Endothelial cell of umbilical vein (primary cell): ENCODE results near the gene SC5D. TPM values are rescaled to one million over a fixed set of nuclear protein-coding genes. Genes with fewer than 3 reads are reported as not detected.

Source experiments
- BruUV-seq: library from RNA; stranded (reverse); fragments of 400-500 nt; replicated peaks from 2 replicates; lab custom pipeline; 2021; lab: Mats Ljungman, UMichigan
- CTCF ChIA-PET: fragments of 300-600, 350-600 bp; sonication (Branson Sonifier 250); formaldehyde crosslinking; loops from one replicate; lab custom pipeline; 2021; ENCODE audit warnings: antibody characterized with exemption, inconsistent platforms; lab: Charles Lee
- POLR2A ChIA-PET: fragments of 300-600, 350-600 bp; sonication (Branson Sonifier 250); formaldehyde crosslinking; loops from one replicate; lab custom pipeline; 2021; ENCODE audit warnings: antibody characterized with exemption, inconsistent platforms; lab: Charles Lee
- DNase-seq: peaks from one replicate; pipeline ENCODE4 v3.0.0-alpha.2; 2011; ENCODE audit warnings: low read depth, low spot score
- FAIRE-seq: peaks from 2 replicates; lab custom pipeline; 2011; peaks lifted over from hg19 to GRCh38; lab: Jason Lieb, UNC
- H2AFZ ChIP-seq: 2 replicates; pipeline ENCODE4 v1.6.0; 2012; ENCODE audit warnings: low read depth, low read length, control low read depth, inconsistent platforms
- H3K27ac ChIP-seq: 2 replicates; pipeline ENCODE4 v1.5.1; 2011; ENCODE audit warnings: low read depth, mild to moderate bottlenecking, control low read depth, low read length, moderate library complexity; ENCODE audit not compliant: insufficient read depth
- H3K27me3 ChIP-seq, 2 experiments: 2 replicates each; pipeline versions ENCODE4 v1.6.0 to v1.6.1; 2011; ENCODE audit warnings: low read length in 2 of 2, mixed read lengths in 1 of 2; ENCODE audit not compliant: control insufficient read depth in 2 of 2, insufficient read depth in 2 of 2
- H3K36me3 ChIP-seq, 2 experiments: 2 replicates in 1 of 2; 3 replicates in 1 of 2; pipeline ENCODE4 v1.5.1; 2011; ENCODE audit warnings: low read length in 2 of 2, mild to moderate bottlenecking in 1 of 2, moderate library complexity in 1 of 2; ENCODE audit not compliant: control insufficient read depth in 2 of 2, insufficient read depth in 2 of 2; ENCODE audit errors: extremely low read depth in 1 of 2
- H3K4me1 ChIP-seq: 3 replicates; pipeline ENCODE4 v1.5.1; 2011; ENCODE audit warnings: mild to moderate bottlenecking, low read length; ENCODE audit not compliant: control insufficient read depth, insufficient read depth; ENCODE audit errors: extremely low read depth
- H3K4me2 ChIP-seq: 2 replicates; pipeline ENCODE4 v1.6.1; 2011; ENCODE audit warnings: low read length, control low read depth, mixed read lengths; ENCODE audit not compliant: insufficient read depth
- H3K4me3 ChIP-seq, 3 experiments: fragments of 200-600 bp in 1 of 3; sonication (generic), shearing (Covaris generic) in 1 of 3; replicated peaks in 1 of 3; 2 replicates each; pipeline ENCODE4 v1.5.1; 2011 to 2016; ENCODE audit warnings: control low read depth in 3 of 3, low read length in 3 of 3, mild to moderate bottlenecking in 2 of 3, inconsistent platforms in 1 of 3, low read depth in 1 of 3, moderate library complexity in 1 of 3; ENCODE audit not compliant: insufficient read depth in 1 of 3
- H3K79me2 ChIP-seq: 2 replicates; pipeline ENCODE4 v1.6.0; 2012; ENCODE audit warnings: low read length, inconsistent platforms; ENCODE audit not compliant: control insufficient read depth, insufficient read depth
- H3K9ac ChIP-seq: replicated peaks from 2 replicates; pipeline ENCODE3; 2011; ENCODE audit warnings: low read length, control low read depth; ENCODE audit not compliant: insufficient read depth; ENCODE audit errors: extremely low read depth
- H3K9me1 ChIP-seq: replicated peaks from 3 replicates; pipeline ENCODE4 v1.6.0; 2011; ENCODE audit warnings: mild to moderate bottlenecking, low read length; ENCODE audit not compliant: control insufficient read depth, insufficient read depth; ENCODE audit errors: extremely low read depth
- H3K9me3 ChIP-seq: replicated peaks from 2 replicates; pipeline ENCODE4 v1.5.1; 2012; ENCODE audit warnings: low read length, inconsistent platforms; ENCODE audit not compliant: control insufficient read depth, insufficient read depth
- H4K20me1 ChIP-seq: replicated peaks from 2 replicates; pipeline ENCODE3; 2011; ENCODE audit warnings: mild to moderate bottlenecking, low read length; ENCODE audit not compliant: control insufficient read depth, insufficient read depth; ENCODE audit errors: extremely low read depth
- CTCF ChIP-seq, 2 donors: IDR thresholded peaks; 1 replicate in 1 of 2; 2 replicates in 1 of 2; pipeline ENCODE4 v1.5.1; 2011; ENCODE audit warnings: low read length in 2 of 2, mild to moderate bottlenecking in 2 of 2, moderate library complexity in 2 of 2, control low read depth in 1 of 2, inconsistent platforms in 1 of 2, low read depth in 1 of 2; ENCODE audit not compliant: insufficient read depth in 1 of 2; ENCODE audit errors: extremely low read depth in 1 of 2
- EZH2 ChIP-seq: IDR thresholded peaks from 2 replicates; pipeline ENCODE4 v1.6.1; 2012; ENCODE audit warnings: borderline replicate concordance, low read depth, mild to moderate bottlenecking, moderate library complexity, low read length, inconsistent platforms; ENCODE audit not compliant: severe bottlenecking
- FOS ChIP-seq: IDR thresholded peaks from 2 replicates; pipeline ENCODE4 v1.6.1; 2011; ENCODE audit warnings: mild to moderate bottlenecking, low read length, moderate library complexity, borderline replicate concordance; ENCODE audit not compliant: insufficient read depth
- GATA2 ChIP-seq: IDR thresholded peaks from 2 replicates; pipeline ENCODE4 v1.7.0; 2011; ENCODE audit warnings: low read depth, mild to moderate bottlenecking, moderate library complexity, mixed read lengths, low read length; ENCODE audit not compliant: insufficient read length, insufficient read depth
- JUN ChIP-seq: IDR thresholded peaks from 2 replicates; pipeline ENCODE4 v1.6.1; 2011; ENCODE audit warnings: borderline replicate concordance, low read depth; ENCODE audit not compliant: insufficient read length, insufficient read depth
- MAX ChIP-seq: IDR thresholded peaks from 2 replicates; pipeline ENCODE4 v1.6.1; 2011; ENCODE audit not compliant: insufficient read depth, insufficient read length
- MYC ChIP-seq: IDR thresholded peaks from one replicate; pipeline ENCODE4 v1.6.1; 2011; ENCODE audit warnings: mild to moderate bottlenecking, low read depth, low read length
- POLR2A ChIP-seq: IDR thresholded peaks from 2 replicates; pipeline ENCODE4 v1.6.1; 2012; ENCODE audit warnings: low read depth, mild to moderate bottlenecking, control low read depth, low read length
- POLR2AphosphoS5 ChIP-seq: IDR thresholded peaks from 2 replicates; pipeline ENCODE4 v1.6.1; 2012; ENCODE audit warnings: low read depth, mild to moderate bottlenecking, control low read depth, low read length, moderate library complexity; ENCODE audit not compliant: insufficient read depth
- dilution Hi-C: fragments of 300-500 bp; cut with MboI; formaldehyde crosslinking; loops from one replicate; pipeline ENCODE4 v1.15.0; 2019; ENCODE audit warnings: low sequenced_read_pairs; ENCODE audit not compliant: extremely low pct_ligation_motif_present
- intact Hi-C: fragments of 100-400 bp; cut with micrococcal nuclease; formaldehyde crosslinking; loops from one replicate; pipeline ENCODE4 v1.10.0; 2022
- polyA plus RNA-seq, 4 experiments: library from polyadenylated mRNA; depleted of rRNA in 3 of 4; stranded (reverse) in 3 of 4; unstranded in 1 of 4; fragments of >200 nt; gene quantifications; 2 replicates each; pipeline versions ENCODE4 v1.2.1 to v1.2.3, GENCODE V29; 2011 to 2012; ENCODE audit warnings: missing spikeins in 1 of 4
- total RNA-seq: library from RNA; stranded (reverse); gene quantifications from 2 replicates; pipeline ENCODE4 v1.2.3, GENCODE V29; 2021

SC5D gene
- total and polyA plus RNA-seq, 2 donors (not counting 3 experiments of a cell fraction or from before 2014, with no cell fraction given), result 37.1 to 40.0 TPM

GRCh38 chr11:121349790-121350189, 57.2 kb downstream of the SC5D start:
- dilution Hi-C loops (no loop called here), intact Hi-C loops (no loop called here)
- no TSS peak for BruUV-seq
- Histone ChIP-seq H3K36me3 (no peaks in the 10 kb centered on the region), H4K20me1 (no peaks in the 10 kb centered on the region), H3K4me3 (no peak overlapping the region), H3K27ac (no peak overlapping the region), H2AFZ (no peak overlapping the region), H3K4me1 (no peaks in the 10 kb centered on the region), H3K79me2 (no peaks in the 10 kb centered on the region), H3K4me2 (no peak overlapping the region), H3K9me1 (no peaks in the 10 kb centered on the region), H3K9ac (no peak overlapping the region), H3K9me3 (no peaks in the 10 kb centered on the region), H3K27me3 (no peaks in the 10 kb centered on the region)
- TF ChIP-seq MYC (no peak), GATA2 (no peak), JUN (no peak), FOS (no peak), EZH2 (no peak), MAX (no peak), CTCF (IDR thresholded peaks at IDR 0.05; ENCODE audit: extremely low read depth in 1 of 2, insufficient read depth in 1 of 2, low read depth in 1 of 2, low read length in 2 of 2) (no peak), POLR2AphosphoS5 (no peak), POLR2A (no peak)
- ChIA-PET POLR2A (no interaction called here), CTCF (no interaction called here)
- DNase-seq (no peak), FAIRE-seq (no peak)
